Effector CD8-positive, alpha-beta T cell (primary cell): ENCODE data around the gene TSHZ2.

Experiments
- DNase-seq: peaks from one replicate; lab custom pipeline; 2025; lab: John Stamatoyannopoulos, UW

The TSHZ2 gene

DNA sequence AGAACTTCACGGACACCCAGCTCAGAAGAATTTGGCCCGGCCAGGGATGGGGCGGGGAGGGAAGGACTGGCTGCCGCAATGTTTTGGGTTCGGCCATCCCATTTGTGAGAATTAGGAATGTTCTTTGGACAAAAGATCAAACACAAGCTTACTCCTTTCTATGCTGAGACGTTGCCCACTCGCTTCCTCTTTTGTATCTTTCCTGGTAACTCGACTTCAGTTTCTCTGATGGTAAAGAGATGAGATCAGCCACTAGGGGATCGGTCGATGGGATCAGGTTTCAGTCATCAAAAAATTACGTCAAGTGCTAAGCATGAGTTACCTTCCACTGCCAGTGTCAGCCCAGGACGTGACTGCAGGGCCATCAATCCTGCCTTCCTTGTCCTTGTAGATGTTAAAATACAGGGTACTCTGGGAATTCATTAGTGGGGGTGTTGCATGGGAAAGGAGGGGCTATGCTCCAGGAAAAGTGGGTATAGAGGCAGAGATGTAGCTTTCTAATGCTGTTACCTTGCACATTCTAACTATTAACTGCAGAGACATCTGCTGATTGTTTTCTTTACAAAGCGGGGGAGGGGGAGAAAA is 190.2 kb downstream of the TSHZ2 start:
- no peak for DNase-seq

DNA sequence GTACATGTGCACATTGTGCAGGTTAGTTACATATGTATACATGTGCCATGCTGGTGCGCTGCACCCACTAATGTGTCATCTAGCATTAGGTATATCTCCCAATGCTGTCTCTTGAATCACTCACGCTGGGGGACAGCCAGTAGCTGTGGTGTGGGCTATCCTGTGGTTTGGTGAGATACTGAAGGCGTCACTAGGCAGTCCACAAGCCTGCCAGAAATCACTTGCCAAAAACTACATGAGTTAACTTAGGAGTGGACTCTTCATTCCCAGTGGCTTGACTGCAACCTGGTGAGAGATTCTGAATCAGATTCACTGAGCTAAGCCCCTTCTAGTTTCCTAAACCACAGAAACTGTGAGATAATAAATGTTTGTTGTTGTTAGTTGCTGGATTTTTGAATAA is 191.3 kb downstream of the TSHZ2 start:
- DNase-seq: no peak

- no peak for DNase-seq
These were observed 191.9 kb downstream of the TSHZ2 start for GRCh38 chr20:53164072-53164471.

GRCh38 chr20:53165452-53165851 is 193.3 kb downstream of the TSHZ2 start:
- no peak for DNase-seq

DNA sequence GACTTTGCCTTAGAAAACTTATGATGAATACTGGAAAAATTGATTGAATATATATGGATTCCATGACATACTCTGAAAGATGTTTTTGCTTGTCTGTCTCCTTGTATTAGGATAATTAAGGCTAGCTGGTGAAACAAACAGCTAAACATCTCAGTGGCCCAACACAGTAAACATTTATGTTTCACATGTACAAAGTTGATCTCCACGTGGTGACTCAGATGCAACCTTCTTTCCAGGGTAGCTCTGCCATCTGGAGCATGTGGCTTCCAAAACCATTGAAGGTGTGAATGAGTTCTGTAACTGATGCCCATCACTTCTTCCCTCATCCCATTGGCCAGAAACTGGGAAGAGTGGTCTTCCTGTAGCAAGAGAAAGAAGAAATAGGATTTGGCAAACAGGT is 196.3 kb downstream of the TSHZ2 start:
- no peak for DNase-seq

- DNase-seq: no peak
These were observed 198.0 kb downstream of the TSHZ2 start for GRCh38 chr20:53170196-53170595.

DNA sequence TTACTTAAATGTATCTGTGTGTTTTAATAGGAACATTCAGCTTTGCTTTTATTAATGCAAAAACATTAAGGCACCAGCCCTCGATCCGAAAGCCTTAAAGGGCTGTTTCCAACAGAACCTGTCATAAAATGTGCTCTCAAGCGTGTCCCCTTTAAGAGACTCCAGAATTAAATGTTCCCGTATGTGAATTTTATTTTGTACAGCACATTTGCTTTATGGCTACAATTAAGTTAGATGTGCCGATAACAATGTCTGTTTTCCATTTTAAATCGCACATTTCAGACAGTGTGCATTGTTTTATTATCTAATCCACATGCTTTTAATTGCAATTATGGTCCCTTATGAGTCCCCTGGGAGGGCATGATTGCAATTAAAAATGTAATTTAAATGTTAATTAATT is 198.9 kb downstream of the TSHZ2 start:
- no peak for DNase-seq

GRCh38 chr20:53174454-53174853 is 202.3 kb downstream of the TSHZ2 start:
- DNase-seq: no peak

GRCh38 chr20:53175135-53175780 is 203.1 kb downstream of the TSHZ2 start:
- no peak for DNase-seq

DNA sequence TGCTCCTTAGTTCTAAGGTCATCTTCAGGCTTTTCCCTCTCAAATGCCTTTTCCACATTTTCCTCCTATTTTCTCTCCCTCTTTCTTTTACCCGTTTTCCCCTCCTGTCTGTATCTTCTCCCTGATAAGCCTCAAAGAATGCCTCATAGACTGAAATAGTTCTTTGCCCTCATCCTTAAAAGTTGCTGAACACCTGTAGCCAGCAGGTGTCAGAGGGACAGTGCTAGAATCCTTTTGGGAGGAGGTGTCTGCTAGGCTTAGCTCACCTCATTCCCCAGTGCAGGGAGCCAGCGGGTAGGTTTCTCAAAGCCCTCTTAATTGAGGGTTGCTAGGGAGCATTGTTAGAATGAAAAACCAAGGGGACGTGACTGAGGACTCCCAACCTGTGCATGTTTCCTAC is 204.0 kb downstream of the TSHZ2 start:
- DNase-seq: no peak

DNA sequence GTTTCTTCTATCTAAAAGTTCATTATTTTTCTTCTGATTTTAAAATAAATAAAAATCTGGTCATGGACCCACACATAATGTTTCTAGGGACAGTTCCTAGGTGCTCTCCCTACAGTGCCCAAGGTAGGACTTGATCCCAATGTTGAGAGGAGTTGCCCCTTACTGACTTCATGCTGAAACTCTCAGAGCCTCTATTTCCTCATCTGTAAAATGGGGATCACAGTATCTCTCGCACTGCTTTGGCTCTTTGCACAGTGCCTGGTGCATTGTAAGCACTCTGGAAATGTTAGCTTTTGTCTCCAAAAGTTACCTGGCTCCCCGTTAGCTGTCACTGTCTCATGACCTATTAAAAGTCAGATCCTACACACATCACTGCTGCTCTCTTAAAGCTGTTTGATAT is 205.5 kb downstream of the TSHZ2 start:
- no peak for DNase-seq

GRCh38 chr20:53179749-53180148 is 207.6 kb downstream of the TSHZ2 start:
- no peak for DNase-seq

- DNase-seq: no peak
These were observed 208.8 kb downstream of the TSHZ2 start for GRCh38 chr20:53180928-53181362.

GRCh38 chr20:53181866-53182376 is 209.8 kb downstream of the TSHZ2 start:
- DNase-seq: no peak

DNA sequence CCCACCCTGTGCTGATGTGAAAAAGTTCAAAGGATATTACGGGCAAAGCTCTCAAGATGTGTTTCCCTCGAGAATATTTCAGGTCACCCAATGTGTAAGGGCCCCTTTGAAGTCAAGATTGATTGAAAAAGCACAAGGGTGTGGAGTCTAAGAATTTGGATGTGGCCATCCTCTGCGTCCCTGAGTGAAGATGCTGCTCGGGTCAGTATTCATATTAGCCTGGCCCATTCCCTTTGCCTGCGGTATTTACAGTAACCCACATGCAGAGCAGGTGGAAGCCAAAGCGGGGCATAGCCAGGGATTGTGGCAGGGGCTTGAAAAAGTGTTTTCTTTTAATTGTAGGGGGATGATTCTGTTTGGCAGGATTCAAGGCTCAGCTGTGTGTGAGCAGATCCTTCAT is 211.0 kb downstream of the TSHZ2 start:
- no peak for DNase-seq

DNA sequence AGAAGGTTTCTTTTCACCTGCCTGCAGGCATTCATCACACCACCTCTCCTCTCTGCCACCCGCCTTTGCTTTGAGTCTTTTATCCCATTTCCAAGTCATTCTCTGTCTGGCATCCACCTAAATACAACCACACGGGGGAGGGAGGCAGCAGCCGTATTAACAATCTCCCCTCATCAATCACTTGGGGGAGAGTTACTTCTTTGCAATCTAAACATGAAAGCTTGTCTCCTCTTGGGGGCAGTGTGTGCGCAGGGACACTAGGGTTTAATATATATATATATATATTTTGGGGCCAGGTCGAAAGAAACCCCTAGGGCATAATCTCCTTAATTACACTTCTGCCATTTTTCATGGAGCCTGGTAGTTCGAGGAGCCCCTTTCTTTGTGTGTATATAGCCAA is 214.5 kb downstream of the TSHZ2 start:
- no peak for DNase-seq

DNA sequence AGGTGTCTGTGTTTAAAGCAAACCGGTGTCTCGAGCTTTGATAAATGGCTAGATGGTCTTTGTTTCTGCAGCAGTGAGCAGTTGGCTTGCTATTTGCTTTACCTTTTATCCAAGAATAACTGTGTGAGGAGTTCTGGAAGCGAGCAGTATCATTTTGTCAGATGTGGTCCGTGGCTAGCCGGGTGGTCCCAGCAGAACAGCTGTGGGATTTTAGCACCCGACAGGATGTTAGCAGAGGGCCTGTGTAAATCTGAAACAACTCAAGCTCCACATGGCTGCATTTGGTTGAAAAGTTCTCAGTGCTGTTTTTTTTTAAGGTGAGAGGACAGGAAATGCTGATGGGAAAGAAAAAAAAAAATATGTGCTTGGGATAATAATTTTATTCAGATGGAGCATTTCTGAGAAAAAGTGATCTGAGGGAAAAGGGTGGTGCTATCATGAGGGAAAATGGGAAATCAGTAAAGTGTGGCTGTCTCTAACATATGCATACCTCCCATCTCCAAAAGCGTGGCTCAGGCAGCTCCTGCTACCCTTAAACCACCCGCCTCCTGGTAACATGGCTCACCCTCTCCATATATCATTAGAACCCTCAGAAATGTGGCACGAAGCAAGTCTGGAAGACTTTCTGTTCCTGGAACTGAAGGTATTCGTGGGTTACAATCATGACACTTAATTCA is 215.4 kb downstream of the TSHZ2 start:
- no peak for DNase-seq

DNA sequence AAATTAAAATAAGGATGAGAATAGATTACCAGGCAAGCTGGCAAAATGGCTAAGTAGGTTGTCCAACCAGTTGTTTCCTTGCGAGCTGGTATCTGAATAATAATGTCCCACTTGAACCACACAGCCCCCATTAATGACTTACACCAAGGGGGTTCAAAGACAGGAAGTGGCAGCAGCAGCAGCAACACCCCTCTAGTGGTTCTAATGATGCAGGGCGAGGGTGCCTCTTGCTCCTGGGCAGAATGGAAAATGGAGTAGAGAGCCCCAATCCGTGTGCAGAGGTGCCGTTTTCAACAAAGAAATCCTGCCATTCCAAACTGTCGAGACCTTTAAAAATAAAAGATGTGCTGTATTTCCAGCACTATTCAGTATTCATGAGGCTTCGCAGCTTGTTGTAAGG is 218.1 kb downstream of the TSHZ2 start:
- no peak for DNase-seq

DNA sequence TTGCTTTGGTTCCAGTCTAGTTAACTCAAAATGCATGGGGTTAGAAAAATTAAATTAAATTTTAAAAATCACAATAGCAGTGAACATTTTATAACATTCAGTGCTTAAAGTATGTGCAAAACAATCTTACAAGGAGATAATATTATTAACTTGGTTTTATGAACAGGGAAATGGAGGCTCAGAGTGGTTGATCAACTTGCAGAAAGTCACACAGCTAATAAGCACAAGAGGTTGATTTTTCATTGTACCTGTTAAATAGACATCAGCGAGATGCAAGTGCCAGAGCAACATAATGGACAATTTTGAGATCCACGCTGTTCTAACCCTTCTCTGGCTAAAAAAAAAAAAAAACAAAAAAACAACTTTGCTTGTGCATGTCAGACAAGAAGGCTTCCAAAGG is 219.8 kb downstream of the TSHZ2 start:
- DNase-seq: no peak

DNA sequence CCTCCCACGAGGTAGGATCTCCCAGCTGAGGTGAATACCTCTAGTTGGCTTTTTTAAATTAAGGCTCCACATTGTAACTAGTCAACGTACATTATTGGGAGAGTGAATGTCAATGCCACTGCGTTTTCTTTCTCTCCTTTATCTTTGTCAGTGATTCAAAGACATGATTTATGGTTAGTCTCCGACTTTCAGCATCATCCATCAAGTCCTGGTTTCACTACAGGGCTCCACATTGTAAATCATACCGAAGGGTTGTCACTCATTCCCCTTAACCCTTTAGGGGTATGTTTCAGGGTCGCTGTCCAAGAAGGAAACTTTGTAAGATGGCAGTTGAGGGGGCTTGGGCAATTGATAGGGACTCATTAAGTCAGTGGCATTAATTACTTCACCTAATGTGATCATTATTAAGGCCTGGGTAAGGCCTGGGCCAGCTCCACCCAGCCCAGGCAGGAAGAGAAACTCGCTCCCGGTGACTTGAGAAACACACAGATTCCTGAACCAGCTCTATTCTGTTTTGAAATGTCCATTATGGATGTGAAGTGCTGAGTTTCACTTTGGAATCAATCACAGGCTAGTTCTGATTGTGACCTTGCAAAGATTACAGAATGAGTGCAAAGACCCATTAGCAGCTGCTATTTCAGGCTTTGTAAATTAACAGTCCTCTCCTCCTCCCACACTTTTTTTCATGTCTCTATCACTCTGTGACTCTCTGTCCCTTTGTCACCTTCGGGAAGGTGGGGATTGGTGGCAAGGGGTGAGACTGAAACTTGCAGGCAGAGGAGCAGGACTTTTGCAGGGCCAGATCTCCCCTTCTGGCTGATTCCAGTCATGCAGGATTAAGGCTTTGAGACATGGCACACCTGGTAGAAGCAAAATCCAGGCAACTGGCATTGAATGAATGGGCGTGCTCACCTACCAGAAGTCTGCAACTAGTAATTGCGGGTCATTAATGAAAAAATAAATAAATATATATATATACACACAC is 222.4 kb downstream of the TSHZ2 start:
- DNase-seq: no peak

DNA sequence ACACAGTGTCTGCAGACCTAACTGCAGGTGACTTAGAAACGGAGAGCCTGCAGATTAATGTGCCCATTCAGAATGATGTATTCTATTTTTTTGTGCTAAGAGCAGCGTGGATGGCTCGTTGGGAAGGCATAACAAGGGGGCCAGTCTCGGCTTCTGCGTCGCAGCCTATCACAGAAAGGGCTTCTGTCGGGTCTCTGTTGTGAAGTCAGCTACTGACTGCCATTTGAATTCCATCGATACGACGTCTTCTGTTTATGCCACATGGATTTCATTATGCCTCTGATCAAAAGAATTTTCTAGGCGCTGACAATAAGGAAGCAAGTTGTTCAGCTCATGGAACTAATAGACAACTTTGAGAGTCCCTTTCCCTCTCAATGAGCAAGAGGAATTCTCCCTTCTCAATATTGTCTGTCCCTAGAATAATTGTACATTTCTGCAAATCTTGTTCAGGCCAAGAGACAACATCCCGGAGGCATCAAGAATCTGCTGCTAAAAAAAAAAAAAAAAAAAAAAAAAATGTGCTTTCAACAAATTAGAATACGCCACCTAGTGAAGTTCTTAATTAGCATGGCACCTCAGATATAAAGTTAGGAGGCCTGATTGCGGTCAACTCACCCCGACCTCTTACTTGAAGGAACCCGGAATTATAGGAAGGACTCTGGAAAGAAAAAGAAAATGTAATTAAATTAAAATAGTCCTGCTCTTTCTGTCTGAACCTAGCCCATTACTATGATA is 223.9 kb downstream of the TSHZ2 start:
- DNase-seq: no peak
